Measurements from ENCODE around the gene MOXD1.
A peak's percentile ranks its signal among the peaks of the same experiment; 100 is the strongest.

Gene MOXD1

GRCh38 chr6:132400555-132400882 is 756 bp downstream of the MOXD1 start:
- FAIRE-seq, result no peak
- no peak for DNase-seq (ENCODE audit: insufficient read length, low spot score)

GRCh38 chr6:132399376-132400074 is 1.8 kb downstream of the MOXD1 start:
- DNase-seq (ENCODE audit: insufficient read length, low spot score) (no peak), FAIRE-seq (no peak)

- FAIRE-seq (no peak), DNase-seq (ENCODE audit: insufficient read length, low spot score) (no peak)
Observed at GRCh38 chr6:132395015-132395597, 6.2 kb downstream of the MOXD1 start.

GRCh38 chr6:132392792-132393191 is 8.5 kb downstream of the MOXD1 start:
- no peak for DNase-seq (ENCODE audit: insufficient read length, low spot score)

GRCh38 chr6:132392270-132392646 is 9.0 kb downstream of the MOXD1 start:
- DNase-seq (ENCODE audit: insufficient read length, low spot score) (no peak), FAIRE-seq (no peak)

More at GRCh38 chr6:132392792-132393191, 8.5 kb downstream of the MOXD1 start:
- FAIRE-seq, result no peak

- DNase-seq (ENCODE audit: insufficient read length, low spot score) (peak; percentile 44), FAIRE-seq (peak; percentile 86)
Observed at GRCh38 chr6:132391391-132392269, 9.6 kb downstream of the MOXD1 start.

GRCh38 chr6:132390451-132390850 is 10.8 kb downstream of the MOXD1 start:
- FAIRE-seq (peak; percentile 54), DNase-seq (ENCODE audit: insufficient read length, low spot score) (no peak)

GRCh38 chr6:132390017-132390416 is 11.3 kb downstream of the MOXD1 start:
- DNase-seq (ENCODE audit: insufficient read length, low spot score) (no peak), FAIRE-seq (no peak)

- FAIRE-seq (no peak), DNase-seq (ENCODE audit: insufficient read length, low spot score) (no peak)
Observed at GRCh38 chr6:132388291-132388690, 13.0 kb downstream of the MOXD1 start.

GRCh38 chr6:132382630-132383175 is 18.6 kb downstream of the MOXD1 start:
- no peak for FAIRE-seq
- no peak for DNase-seq (ENCODE audit: insufficient read length, low spot score)

GRCh38 chr6:132381381-132381780 is 19.9 kb downstream of the MOXD1 start:
- DNase-seq (ENCODE audit: insufficient read length, low spot score) (no peak), FAIRE-seq (no peak)

GRCh38 chr6:132380358-132381029 is 20.8 kb downstream of the MOXD1 start:
- FAIRE-seq (no peak), DNase-seq (ENCODE audit: insufficient read length, low spot score) (no peak)

GRCh38 chr6:132369526-132369925 is 31.7 kb downstream of the MOXD1 start:
- FAIRE-seq (peak; percentile 63), DNase-seq (ENCODE audit: insufficient read length, low spot score) (no peak)

- DNase-seq (ENCODE audit: insufficient read length, low spot score) (no peak), FAIRE-seq (peak; percentile 28)
Observed at GRCh38 chr6:132368916-132369481, 32.3 kb downstream of the MOXD1 start.

GRCh38 chr6:132365281-132365907 is 35.9 kb downstream of the MOXD1 start:
- DNase-seq (ENCODE audit: insufficient read length, low spot score) (no peak), FAIRE-seq (no peak)

GRCh38 chr6:132364306-132365074 is 36.8 kb downstream of the MOXD1 start:
- FAIRE-seq, result no peak
- DNase-seq (ENCODE audit: insufficient read length, low spot score), result no peak

- FAIRE-seq (no peak), DNase-seq (ENCODE audit: insufficient read length, low spot score) (no peak)
Observed at GRCh38 chr6:132362442-132363185, 38.7 kb downstream of the MOXD1 start.

- FAIRE-seq (no peak), DNase-seq (ENCODE audit: insufficient read length, low spot score) (no peak)
Observed at GRCh38 chr6:132361101-132361500, 40.2 kb downstream of the MOXD1 start.

- FAIRE-seq (no peak), DNase-seq (ENCODE audit: insufficient read length, low spot score) (no peak)
Observed at GRCh38 chr6:132359886-132360285, 41.4 kb downstream of the MOXD1 start.

All from HTR-8/SVneo (cell line).